ENCODE data around the gene ZNF679. TPM values are rescaled to one million over a fixed set of nuclear protein-coding genes. Genes with fewer than 3 reads are reported as not detected.
"Not testable (repeated sequence)": the region's sequence is repeated elsewhere in the genome, so short reads cannot be mapped to it uniquely, and the experiment has no call there.

Gene ZNF679
- total RNA-seq, 8 experiments from 2014 or later, result 0.28 to 0.43 (median 0.35) TPM; not detected in 5

DNA sequence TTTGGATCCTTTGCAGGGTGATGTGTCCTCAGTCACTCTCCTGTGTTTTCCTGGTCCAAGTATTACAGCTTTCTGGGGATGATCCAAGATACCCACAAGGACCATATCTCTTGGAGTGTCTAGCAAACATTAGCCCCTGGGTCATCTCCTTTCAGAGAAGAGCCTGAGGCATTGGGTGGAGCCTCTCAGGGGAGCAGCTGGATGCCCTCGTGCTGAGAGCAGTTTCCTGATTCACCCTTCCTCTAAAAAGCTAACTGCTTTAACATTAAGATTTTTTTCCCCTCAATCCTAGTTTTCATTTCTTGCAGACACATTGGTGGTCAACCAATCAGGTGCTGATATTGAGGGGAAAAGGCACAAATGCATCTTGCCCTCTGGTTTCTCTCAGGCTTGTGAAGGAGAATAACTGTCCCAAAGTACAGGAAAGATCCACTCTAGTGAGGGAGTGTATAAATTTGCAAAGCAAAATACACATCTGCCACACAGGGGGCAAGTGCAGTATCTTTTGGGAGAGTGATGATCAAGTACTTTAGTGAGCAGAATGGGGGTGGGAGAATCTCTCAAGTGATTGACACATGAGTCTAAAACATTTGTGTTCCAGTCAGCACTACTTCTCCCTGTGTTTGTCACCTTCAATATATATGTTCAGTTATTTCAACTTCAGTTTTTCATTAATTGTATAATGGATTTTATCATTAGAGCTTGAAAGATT lies 87.9 kb downstream of the ZNF679 start:
- H3K27ac ChIP-seq; H3K4me1 ChIP-seq (replicated peaks in 1 of 2); in situ Hi-C loops (cut with MboI; ENCODE audit: low pct_unique_long_range_greater_than_20kb in 2 of 9, low sequenced_read_pairs in 9 of 9, unreplicated experiment in 9 of 9); H3K4me3 ChIP-seq; ATAC-seq (replicated peaks in 6 of 8): not testable (repeated sequence)
- 60 to 75% methylated on average over 1 of the region's 1 CpG; no CpG with 5 or more reads in 8 of the 10 experiments for WGBS, 10 experiments

Other genes with a start within 250 kb of the ZNF679 start
- gene ZNF722, start 229.6 kb upstream of the ZNF679 start, total RNA-seq, result under 1 TPM in 1 of 8 experiments, not detected in 7; 0.20 TPM
- gene ZNF727, start 183.0 kb upstream of the ZNF679 start, total RNA-seq, result under 1 TPM in 1 of 8 experiments, not detected in 7; 0.05 TPM
- under 1 TPM in 1 of 8 experiments, not detected in 7; 0.28 TPM for gene ZNF735, start 21.3 kb upstream of the ZNF679 start, total RNA-seq
- gene ZNF736, start 85.5 kb downstream of the ZNF679 start, total RNA-seq, result 10 to 100 TPM in 2 of 8 experiments, 1 to 10 TPM in 3, under 1 TPM in 3; 0.08 to 28.9 (median 1.6) TPM

Data from motor neuron (in vitro differentiated cells).